GM12873 (cell line): ENCODE results near the gene TNS3.

Source experiments
- TF ChIP-seq, protein P1 (sequence below): IDR thresholded peaks from 2 replicates; pipeline ENCODE4 v1.5.1; 2012; ENCODE audit warnings: low read depth, mild to moderate bottlenecking, moderate library complexity, low read length, control low read depth; ENCODE audit not compliant: insufficient read depth; ENCODE audit errors: missing control alignments

TNS3 gene

GRCh38 chr7:47435889-47436312, 146.0 kb downstream of the TNS3 start:
- TF ChIP-seq, protein P1, sequence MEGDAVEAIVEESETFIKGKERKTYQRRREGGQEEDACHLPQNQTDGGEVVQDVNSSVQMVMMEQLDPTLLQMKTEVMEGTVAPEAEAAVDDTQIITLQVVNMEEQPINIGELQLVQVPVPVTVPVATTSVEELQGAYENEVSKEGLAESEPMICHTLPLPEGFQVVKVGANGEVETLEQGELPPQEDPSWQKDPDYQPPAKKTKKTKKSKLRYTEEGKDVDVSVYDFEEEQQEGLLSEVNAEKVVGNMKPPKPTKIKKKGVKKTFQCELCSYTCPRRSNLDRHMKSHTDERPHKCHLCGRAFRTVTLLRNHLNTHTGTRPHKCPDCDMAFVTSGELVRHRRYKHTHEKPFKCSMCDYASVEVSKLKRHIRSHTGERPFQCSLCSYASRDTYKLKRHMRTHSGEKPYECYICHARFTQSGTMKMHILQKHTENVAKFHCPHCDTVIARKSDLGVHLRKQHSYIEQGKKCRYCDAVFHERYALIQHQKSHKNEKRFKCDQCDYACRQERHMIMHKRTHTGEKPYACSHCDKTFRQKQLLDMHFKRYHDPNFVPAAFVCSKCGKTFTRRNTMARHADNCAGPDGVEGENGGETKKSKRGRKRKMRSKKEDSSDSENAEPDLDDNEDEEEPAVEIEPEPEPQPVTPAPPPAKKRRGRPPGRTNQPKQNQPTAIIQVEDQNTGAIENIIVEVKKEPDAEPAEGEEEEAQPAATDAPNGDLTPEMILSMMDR: peak; percentile 54

GRCh38 chr7:47433564-47433895, 148.4 kb downstream of the TNS3 start:
- TF ChIP-seq, protein P1: no peak

DNA sequence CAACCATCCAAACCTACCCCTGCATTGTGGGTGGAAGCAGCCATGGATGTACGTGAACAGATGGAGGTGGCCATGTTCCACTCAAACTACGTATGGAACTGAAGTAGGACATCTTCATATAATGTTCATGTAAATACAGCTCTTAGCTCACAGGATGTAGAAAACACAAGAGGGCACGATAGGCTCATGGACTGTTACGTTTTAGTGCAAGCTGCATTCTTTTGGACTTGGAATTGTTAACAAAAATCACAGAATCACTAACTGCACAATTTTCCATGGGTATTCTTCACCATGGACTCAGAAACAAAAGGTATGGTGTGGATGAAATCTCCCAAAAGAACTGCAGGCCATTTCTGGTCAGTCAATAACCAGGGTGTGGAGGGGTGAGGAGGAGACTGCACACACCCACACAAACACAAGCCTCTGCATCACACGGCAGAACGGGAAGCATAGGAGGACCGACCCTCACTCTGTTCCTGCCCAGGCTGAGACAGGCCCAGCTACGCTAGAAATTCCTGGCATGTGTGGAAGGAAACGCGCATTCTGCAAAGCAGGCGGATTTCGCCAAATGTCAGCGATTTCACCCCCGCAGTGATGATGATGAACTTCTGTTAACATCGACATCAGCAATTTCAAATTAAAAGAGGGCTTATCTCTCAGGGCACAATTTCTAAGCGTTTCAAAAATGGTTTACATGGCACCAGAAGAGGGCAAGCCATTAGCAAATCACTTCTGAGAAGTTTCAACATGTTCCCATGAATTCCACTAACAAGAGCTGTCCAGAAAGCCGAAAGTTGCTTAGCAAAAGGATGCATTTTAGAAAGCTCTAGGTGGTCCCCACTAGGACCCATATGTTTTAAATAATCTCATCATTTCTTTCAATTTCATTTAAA, 149.0 kb downstream of the TNS3 start:
- TF ChIP-seq, protein P1: no peak

DNA sequence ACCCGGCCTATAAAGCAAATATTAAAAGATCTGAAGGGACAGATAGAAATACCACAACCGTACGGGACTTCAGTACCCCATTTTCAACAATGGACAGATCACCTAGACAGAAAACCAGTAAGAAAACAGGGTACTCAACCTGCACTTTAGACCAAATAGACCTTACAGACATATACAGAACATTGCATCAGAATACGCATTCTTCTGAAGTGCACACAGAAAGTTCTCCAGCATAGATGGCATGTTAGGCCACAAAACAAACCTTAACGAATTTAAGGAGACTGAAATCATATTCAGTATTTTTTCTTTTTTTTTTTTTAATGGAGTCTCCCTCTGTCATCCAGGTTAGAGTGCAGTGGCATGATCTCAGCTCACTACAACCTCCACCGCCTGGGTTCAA, 151.5 kb downstream of the TNS3 start:
- TF ChIP-seq, protein P1: no peak

GRCh38 chr7:47428768-47429472, 153.0 kb downstream of the TNS3 start:
- TF ChIP-seq, protein P1: no peak

DNA sequence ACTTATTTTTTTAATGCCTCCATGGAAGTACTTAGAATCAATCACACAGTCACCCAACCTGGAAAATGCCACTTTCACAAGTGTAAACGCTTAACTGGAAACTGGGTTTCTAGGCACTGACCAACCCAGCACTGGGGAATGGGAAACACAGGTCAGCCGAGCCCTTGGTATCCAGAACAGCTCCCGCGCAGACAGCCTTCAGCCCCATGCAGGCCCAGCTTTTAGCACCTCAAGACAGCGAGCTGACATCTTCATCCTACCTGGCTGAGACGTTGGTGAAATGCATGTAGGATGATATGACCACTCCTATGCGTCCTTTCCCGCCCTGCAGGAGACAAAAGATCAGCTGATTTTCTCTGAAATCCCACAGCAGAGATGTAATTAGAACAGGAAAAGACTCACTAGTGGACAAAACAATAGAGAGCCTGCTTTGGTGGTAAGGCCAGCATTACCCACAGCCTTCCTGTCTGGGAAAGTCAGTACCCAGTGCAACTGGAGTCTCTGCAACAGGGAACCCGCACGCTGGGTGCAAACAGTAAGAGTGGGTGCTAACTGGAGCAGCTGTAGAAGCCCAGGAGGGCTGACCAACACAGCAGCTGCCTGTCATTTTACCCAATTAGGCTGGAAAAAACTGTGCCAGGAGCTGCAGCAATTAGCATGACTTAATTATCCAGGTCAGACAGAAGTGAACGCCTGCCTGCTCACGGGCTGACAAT, 153.7 kb downstream of the TNS3 start:
- TF ChIP-seq, protein P1: no peak
